Anterior cingulate cortex (tissue), 58 donors: ENCODE results near the gene RAC2.
A peak's percentile ranks its signal among the peaks of the same experiment; 100 is the strongest.
"Not testable (repeated sequence)": the region's sequence is repeated elsewhere in the genome, so short reads cannot be mapped to it uniquely, and the experiment has no call there.

Source experiments
- DNase-seq, 58 donors: peaks; one replicate each; lab custom pipeline; 2025; lab: John Stamatoyannopoulos, UW

The RAC2 gene

GRCh38 chr22:37258005-37258752, 14.1 kb upstream of the RAC2 start:
- no peak for DNase-seq

DNA sequence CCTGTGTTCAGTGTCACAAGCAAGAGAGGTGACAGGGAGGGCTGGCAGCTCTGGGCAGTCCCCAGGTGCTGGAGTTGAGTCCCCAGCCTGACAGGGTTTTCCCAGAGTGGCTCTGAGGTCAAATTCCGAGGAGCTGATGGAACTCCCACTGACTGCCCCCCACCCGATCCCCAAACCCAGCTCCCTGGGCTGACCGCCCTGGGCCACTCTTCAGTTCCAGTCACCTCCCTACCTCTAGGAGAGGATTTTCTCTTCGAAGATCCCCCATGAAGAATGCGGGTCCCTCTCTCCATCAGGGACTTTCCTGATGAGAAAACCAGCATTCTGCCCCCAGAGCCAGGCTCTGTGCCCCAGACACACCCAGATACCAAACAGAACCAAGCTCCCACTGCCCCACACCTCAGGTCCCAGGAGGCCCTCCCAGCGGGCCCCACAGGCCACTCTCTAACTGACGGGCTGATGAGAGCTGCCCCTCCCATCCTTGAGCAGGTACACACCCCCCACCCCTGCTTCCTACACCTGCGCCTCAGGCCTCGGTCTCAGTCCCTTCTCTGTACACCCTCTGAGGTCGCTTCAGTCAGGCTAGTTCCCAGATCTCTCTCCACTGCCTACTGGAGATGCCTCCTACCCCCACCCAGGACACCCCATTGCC, 12.1 kb upstream of the RAC2 start:
- DNase-seq: no peak

GRCh38 chr22:37255558-37256006, 11.5 kb upstream of the RAC2 start:
- no peak for DNase-seq

- no peak for DNase-seq
Observed at GRCh38 chr22:37254867-37255233, 10.8 kb upstream of the RAC2 start.

DNA sequence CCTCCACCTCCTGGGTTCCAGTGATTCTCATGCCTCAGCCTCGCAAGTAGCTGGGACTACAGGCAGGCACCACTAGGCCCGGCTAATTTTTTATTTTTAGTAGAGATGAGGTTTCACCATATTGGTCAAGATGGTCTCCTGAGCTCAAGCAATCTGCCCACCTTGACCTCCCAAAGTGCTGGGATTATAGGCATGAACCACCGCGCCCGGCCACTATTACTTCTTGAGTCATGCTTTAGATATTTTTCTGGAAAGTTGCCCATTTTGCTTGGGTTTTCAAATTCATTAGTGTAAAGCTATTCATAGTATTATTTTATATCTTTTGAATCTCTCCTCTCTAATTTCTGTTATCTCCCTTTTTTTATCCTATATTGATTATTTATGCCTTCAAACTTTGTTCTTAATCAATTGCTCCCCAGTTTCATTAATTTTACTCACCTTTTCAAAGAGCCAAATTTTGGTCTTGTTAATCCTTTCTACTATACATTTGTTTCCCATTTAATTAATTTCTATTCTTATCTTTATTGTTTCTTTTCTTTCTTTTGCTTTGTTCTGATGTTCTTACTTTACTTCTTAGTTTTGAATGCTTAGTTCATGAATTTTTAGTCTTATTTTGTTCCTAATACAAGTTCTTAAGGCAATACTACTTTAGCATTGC, 10.3 kb upstream of the RAC2 start:
- DNase-seq: no peak

DNA sequence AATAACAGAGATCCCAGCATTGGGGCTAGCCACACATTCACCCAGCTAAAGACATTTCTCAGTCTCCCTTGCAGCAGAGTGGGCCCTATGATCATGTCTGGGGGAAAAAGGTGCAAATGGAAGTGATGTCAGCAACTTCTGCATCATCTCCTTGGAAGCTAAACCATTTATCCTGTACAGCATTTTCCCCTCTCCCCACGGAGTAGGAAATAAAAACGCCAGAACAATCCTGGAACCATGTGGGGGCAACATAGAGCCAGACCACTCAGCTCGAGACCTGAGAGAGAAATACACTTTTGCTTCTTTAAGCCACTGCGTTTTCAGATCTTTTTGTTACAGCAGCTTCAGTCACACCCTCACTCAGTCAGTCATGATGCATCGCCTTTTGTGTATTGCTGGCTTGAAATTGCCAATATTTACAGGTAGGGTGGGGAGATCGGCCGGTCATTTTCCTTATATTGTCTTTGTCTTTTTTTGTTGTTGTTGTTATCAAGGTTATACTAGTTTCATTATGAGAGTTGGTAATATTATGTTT, 9.1 kb upstream of the RAC2 start:
- DNase-seq: no peak

DNA sequence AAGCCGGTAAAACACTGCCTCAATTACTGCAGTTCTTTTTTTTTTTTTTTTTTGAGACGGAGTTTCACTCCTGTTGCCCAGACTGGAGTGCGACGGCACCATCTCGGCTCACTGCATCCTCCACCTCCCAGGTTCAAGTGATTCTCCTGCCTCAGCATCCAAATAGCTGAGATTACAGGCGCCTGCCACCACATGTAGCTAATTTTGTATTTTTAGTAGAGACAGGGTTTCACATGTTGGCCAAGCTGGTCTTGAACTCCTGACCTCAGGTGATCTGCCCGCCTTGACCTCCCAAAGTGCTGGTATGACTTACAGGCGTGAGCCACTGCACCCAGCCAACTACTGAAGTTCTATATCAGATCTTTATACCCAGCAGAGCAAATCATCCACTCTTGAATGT, 7.8 kb upstream of the RAC2 start:
- DNase-seq: not testable (repeated sequence)

- no peak for DNase-seq
Observed at GRCh38 chr22:37249986-37250385, 5.9 kb upstream of the RAC2 start.

GRCh38 chr22:37248251-37248650, 4.2 kb upstream of the RAC2 start:
- no peak for DNase-seq

GRCh38 chr22:37245740-37246139, 1.7 kb upstream of the RAC2 start:
- no peak for DNase-seq

GRCh38 chr22:37244922-37245722, 1.1 kb upstream of the RAC2 start:
- no peak for DNase-seq

DNA sequence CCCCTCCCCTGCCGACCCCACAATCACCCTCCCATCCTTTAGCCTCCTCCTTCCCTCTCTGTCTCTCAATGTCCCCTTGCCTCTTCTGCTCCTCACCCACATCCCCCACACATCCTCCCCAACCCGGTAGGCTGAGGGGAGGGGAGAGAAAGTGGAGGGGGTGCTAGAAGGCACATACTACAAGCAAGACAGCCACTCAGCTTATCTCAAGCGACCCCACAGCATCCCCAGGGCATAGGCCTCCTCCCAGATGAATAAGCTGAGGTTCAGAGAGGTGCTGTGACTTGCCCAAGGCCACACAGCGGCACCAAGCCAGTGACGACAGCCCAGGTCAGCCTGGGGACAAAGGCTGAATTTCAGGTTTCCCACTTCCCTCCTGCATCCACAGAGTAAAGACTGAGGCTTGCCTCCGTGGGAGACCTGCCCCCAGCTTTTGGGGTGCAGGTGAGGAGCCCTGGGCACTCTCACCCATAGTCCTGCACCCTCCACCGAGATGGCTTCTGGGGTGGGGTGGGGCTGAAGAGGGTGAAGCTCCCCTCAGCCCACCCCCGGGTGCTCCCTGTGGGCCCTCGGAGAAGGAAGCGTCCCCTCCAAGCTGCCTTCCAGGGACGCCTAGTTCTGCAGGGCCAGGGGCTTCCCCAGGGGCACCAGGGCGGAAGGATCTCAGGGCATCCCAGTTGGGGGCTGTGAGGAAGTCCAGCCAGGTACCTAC, 511 bp downstream of the RAC2 start:
- no peak for DNase-seq

- peak in 5 of 58 donors; percentile 5 to 31 (median 13) for DNase-seq
Observed at GRCh38 chr22:37242395-37242918, 1.6 kb downstream of the RAC2 start.

DNA sequence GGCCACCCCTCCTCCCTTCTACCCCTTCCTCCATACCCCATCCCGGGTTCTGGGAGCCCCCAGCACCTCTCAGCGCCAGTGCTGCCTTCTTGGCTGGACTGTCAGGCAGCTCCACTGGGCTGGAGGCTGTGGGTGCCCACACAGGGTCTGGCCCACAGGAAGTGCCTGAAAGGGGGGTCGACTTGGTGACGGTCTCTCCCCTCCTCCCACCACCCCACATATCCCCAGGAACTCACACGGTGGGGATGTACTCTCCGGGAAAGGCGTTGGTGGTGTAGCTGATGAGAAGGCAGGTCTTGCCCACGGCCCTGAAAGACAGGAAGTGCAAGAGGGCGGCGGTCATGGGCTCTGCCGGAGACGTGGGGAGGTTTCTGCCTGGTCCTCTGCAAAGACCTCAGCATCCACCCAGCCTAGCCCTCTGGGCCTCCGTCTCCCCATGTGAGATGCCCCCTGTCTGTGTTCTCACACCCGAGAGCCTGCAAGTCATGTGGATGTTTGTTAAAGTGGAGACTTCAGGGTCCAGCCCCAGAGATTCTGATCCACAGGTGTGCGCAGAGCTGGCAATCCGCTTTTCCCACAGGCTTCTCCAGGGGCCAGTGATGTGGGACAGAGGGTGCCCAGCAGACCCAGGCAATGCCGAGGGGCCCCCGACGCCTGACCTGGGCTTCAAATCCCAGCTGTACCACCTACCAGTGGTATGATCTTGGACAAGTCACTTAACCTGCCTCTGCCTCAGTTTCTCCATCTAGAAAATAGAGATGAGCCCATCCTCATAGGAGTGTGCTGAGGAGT, 2.5 kb downstream of the RAC2 start:
- DNase-seq: no peak

DNA sequence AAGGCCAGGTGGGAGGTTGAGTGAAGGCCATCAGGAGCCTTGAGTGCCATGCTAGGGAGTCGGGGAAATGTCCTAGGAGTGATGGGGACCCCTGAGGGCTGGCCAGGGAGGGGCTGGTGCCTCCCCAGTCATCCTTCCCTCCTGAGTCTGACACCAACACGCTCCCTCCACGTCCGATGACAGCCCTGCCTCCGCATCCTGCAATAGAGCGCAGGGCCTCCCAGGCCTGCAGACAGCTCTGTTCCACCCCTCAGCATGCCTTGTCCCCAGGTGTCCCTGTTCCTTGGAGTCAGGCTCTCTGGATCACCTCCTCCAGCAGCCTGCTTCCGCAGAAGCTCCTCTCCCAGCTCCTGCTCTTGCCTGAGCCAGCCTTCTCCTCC, 3.1 kb downstream of the RAC2 start:
- DNase-seq: no peak

- no peak for DNase-seq
Observed at GRCh38 chr22:37240240-37240940, 3.7 kb downstream of the RAC2 start.

DNA sequence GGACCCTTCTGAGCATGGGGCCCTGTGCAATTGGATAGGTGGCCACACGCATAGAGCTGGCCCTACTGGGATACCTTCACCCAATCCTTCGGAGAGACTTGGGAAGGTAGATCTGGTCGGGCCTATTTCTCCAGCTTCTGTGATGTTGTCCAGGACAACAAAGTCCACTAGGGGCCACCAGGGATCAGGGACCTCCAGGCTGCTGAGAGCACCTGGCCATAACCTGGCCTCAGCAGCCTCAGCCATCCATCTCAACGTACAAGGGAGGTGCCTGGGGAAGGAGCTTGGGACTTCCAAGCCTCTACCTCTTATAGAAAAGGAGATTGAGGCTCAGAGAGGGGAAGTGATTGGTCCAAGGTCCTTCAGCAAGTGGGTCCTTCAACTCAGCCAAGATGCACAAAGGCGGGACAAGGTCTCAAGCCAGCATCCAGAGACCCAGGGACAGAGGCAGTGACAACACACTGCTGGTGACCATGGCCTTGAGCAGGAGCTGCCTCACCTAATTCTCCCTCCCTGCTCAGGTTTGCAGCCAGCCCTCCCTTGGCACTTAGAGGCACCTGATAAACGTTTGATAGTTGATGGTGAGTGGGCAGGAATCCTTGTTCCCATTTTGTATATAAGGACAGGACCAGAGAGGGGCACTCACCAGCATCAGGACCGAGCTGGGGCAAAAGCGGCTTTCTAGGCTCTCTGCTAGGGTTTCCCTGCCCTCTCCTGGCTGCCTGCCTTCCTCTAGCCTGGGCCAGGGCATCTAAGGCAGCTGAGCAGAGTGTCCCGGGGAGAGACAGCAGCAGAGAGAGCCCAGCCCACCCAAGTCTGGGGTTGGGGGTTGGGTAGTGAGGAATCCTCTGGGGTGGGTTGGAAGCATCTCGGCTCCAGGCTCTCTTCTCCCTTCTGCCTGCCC, 4.5 kb downstream of the RAC2 start:
- no peak for DNase-seq
